ENCODE data around the gene PCDHGA3. TPM values are rescaled to one million over a fixed set of nuclear protein-coding genes. Genes with fewer than 3 reads are reported as not detected.
A peak's percentile ranks its signal among the peaks of the same experiment; 100 is the strongest.

PCDHGA3 gene
- total and polyA plus RNA-seq, 2 of the 13 experiments (the other 11 are each of a cell fraction or from before 2014, with no cell fraction given) = 0.05 TPM; not detected in 1

DNA sequence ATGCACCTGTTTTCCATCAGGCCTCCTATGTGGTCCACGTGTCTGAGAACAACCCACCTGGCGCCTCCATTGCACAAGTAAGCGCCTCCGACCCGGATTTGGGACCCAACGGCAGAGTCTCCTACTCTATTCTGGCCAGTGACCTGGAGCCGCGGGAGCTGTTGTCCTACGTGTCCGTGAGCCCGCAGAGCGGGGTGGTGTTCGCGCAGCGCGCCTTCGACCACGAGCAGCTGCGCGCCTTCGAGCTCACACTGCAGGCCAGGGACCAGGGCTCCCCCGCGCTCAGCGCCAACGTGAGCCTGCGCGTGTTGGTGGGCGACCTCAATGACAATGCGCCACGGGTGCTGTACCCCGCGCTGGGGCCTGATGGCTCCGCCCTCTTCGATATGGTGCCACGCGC lies 8.0 kb downstream of the PCDHGA3 start (continued):
- no peak for TF ChIP-seq MTF1 (CRISPR knock-in tag; IDR thresholded peaks at IDR 0.05)

DNA sequence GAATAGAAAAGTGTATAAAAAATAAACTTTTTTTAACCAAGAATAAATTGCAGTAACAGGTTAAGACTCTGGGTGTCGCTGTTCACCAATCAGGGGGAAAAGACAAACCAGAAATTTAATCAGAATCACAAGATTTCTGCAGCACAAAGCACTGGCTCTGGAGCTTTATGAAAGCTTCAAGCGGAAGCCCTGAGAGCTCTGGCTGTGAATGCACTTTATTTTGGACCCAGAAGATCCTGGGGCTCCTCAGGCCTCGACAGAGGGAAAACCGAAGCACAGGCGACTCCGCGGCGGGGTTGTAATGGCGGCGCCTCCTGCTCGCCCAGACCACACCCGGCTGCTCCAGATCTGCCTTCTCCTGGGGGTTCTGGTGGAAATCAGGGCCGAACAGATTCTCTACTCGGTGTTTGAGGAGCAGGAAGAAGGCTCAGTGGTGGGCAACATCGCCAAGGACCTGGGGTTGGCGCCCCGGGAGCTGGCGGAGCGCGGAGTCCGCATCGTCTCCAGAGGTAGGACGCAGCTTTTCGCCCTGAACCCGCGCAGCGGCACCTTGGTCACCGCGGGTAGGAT lies 11.4 kb downstream of the PCDHGA3 start, which contains the start of gene PCDHGA4:
PCDHGA4 (plus strand) TSS at position 122 of the 570 bp plus-strand sequence; CDS start at position 209, 87 bp downstream.
- H4K20me1 ChIP-seq (ENCODE audit: insufficient read depth, low read length) = no peaks in the 10 kb centered on the region
- FAIRE-seq (no peak), ATAC-seq (no peak), DNase-seq (ENCODE audit: low spot score) (no peak)
- H3K4me1 ChIP-seq (ENCODE audit: insufficient read depth, low read length) = no peaks in the 10 kb centered on the region; the same call in 1 of the 2 replicates
- H2AFZ ChIP-seq (ENCODE audit: low read length) = no peak within 1 kb of the TSS
- no peak for TF ChIP-seq TEAD2 (CRISPR knock-in tag; IDR thresholded peaks at IDR 0.05)
- no peak for TF ChIP-seq ZNF3 (CRISPR knock-in tag; IDR thresholded peaks at IDR 0.05)
- TF ChIP-seq, protein P1, sequence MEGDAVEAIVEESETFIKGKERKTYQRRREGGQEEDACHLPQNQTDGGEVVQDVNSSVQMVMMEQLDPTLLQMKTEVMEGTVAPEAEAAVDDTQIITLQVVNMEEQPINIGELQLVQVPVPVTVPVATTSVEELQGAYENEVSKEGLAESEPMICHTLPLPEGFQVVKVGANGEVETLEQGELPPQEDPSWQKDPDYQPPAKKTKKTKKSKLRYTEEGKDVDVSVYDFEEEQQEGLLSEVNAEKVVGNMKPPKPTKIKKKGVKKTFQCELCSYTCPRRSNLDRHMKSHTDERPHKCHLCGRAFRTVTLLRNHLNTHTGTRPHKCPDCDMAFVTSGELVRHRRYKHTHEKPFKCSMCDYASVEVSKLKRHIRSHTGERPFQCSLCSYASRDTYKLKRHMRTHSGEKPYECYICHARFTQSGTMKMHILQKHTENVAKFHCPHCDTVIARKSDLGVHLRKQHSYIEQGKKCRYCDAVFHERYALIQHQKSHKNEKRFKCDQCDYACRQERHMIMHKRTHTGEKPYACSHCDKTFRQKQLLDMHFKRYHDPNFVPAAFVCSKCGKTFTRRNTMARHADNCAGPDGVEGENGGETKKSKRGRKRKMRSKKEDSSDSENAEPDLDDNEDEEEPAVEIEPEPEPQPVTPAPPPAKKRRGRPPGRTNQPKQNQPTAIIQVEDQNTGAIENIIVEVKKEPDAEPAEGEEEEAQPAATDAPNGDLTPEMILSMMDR (CRISPR knock-in tag; IDR thresholded peaks at IDR 0.05) = peak; percentile 21
- in situ Hi-C loops (cut with HindIII; ENCODE audit: extremely low pct_ligation_motif_present, low pct_unique_long_range_greater_than_20kb) = loop anchor here (10.0 kb wide), 1 partner anchor 170 kb away; no protein-coding TSS in a partner anchor
- no peak within 1 kb of the TSS for H3K9ac ChIP-seq (ENCODE audit: insufficient read depth, low read depth, low read length)
- H3K4me3 ChIP-seq (replicated peaks in 1 of 3; ENCODE audit: insufficient read depth in 1 of 3, low read depth in 2 of 3, low read length in 3 of 3) = no peak within 1 kb of the TSS
- H3K27me3 ChIP-seq (ENCODE audit: control insufficient read depth in 1 of 2, insufficient read depth in 2 of 2, low read length in 2 of 2) = no peaks in the 10 kb centered on the region; a peak in 1 of 5 replicates
- 60% methylated on average over 17 of the region's 29 CpGs for WGBS (ENCODE audit: low lambda C conversion rate)
- no peak within 1 kb of the TSS for H3K4me2 ChIP-seq (ENCODE audit: low read depth, low read length)
- POLR2A ChIA-PET = no interaction called here
- no TSS peak for BruUV-seq (replicated peaks)
- CTCF ChIA-PET (ENCODE audit: low intra/inter-chr PET ratio, low total read pairs) = no interaction called here
- H3K36me3 ChIP-seq (replicated peaks in 1 of 2; ENCODE audit: control insufficient read depth in 1 of 2, insufficient read depth in 2 of 2, low read length in 2 of 2) = no peaks in the 10 kb centered on the region
- H3K27ac ChIP-seq (ENCODE audit: extremely low read length, insufficient read depth, low read length) = no peak within 1 kb of the TSS
- intact Hi-C loops (cut with micrococcal nuclease; ENCODE audit: unreplicated experiment) = loop anchor here (10.0 kb wide), 1 partner anchor 170 kb away; no protein-coding TSS in a partner anchor
- H3K9me3 ChIP-seq (ENCODE audit: low read length) = peaks cover 18% of the 10 kb centered on the region
- no peaks in the 10 kb centered on the region for H3K79me2 ChIP-seq (ENCODE audit: insufficient read depth, low read length)

DNA sequence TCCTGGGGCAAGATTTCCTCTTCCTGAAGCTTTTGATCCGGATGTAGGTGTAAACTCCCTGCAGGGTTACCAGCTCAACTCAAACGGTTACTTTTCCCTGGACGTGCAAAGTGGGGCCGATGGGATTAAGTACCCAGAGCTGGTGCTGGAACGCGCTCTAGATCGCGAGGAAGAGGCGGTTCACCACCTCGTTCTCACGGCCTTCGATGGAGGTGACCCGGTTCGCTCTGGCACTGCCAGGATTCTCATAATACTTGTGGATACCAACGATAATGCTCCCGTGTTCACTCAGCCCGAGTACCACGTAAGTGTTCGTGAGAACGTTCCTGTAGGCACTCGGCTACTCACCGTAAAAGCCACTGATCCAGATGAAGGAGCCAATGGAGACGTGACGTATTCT lies 12.0 kb downstream of the PCDHGA3 start:
- H2AFZ ChIP-seq (ENCODE audit: low read length) = no peak overlapping the region
- BruUV-seq (replicated peaks) = no TSS peak
- 85% methylated on average over 24 of the region's 24 CpGs for WGBS (ENCODE audit: low lambda C conversion rate)
- no peak overlapping the region for H3K27ac ChIP-seq (ENCODE audit: extremely low read length, insufficient read depth, low read length)
- H3K9me3 ChIP-seq (ENCODE audit: low read length) = peaks cover 24% of the 10 kb centered on the region
- DNase-seq (ENCODE audit: low spot score) (no peak), FAIRE-seq (no peak), ATAC-seq (no peak)
- no peak overlapping the region for H3K9ac ChIP-seq (ENCODE audit: insufficient read depth, low read depth, low read length)
- in situ Hi-C loops (cut with HindIII; ENCODE audit: extremely low pct_ligation_motif_present, low pct_unique_long_range_greater_than_20kb) = loop anchor here (10.0 kb wide), 1 partner anchor 169 kb away; no protein-coding TSS in a partner anchor
- H3K4me2 ChIP-seq (ENCODE audit: low read depth, low read length) = no peak overlapping the region
- H3K4me1 ChIP-seq (ENCODE audit: insufficient read depth, low read length) = no peaks in the 10 kb centered on the region; the same call in 1 of the 2 replicates
- POLR2A ChIA-PET = no interaction called here
- no peaks in the 10 kb centered on the region for H3K79me2 ChIP-seq (ENCODE audit: insufficient read depth, low read length)
- intact Hi-C loops (cut with micrococcal nuclease; ENCODE audit: unreplicated experiment) = loop anchor here (10.0 kb wide), 1 partner anchor 169 kb away; no protein-coding TSS in a partner anchor
- no peaks in the 10 kb centered on the region for H4K20me1 ChIP-seq (ENCODE audit: insufficient read depth, low read length)
- no peak for TF ChIP-seq ZNF225 (CRISPR knock-in tag; IDR thresholded peaks at IDR 0.05)
- TF ChIP-seq ZNF878 (CRISPR knock-in tag; IDR thresholded peaks at IDR 0.05) = no peak
- TF ChIP-seq KDM1A (CRISPR knock-in tag; IDR thresholded peaks at IDR 0.05) = no peak
- no peak for TF ChIP-seq PAX8 (CRISPR knock-in tag; IDR thresholded peaks at IDR 0.05; ENCODE audit: borderline replicate concordance)
- TF ChIP-seq TGIF2 (CRISPR knock-in tag; IDR thresholded peaks at IDR 0.05) = no peak
- no peak overlapping the region for H3K4me3 ChIP-seq (replicated peaks in 1 of 3; ENCODE audit: insufficient read depth in 1 of 3, low read depth in 2 of 3, low read length in 3 of 3)
- H3K27me3 ChIP-seq (ENCODE audit: control insufficient read depth in 1 of 2, insufficient read depth in 2 of 2, low read length in 2 of 2) = no peaks in the 10 kb centered on the region
- no peaks in the 10 kb centered on the region for H3K36me3 ChIP-seq (replicated peaks in 1 of 2; ENCODE audit: control insufficient read depth in 1 of 2, insufficient read depth in 2 of 2, low read length in 2 of 2)
- CTCF ChIA-PET (ENCODE audit: low intra/inter-chr PET ratio, low total read pairs) = no interaction called here

All from HepG2 (cell line).